ENCODE data around the gene FLT3LG. TPM values are rescaled to one million over a fixed set of nuclear protein-coding genes. Genes with fewer than 3 reads are reported as not detected.

FLT3LG gene
- total and polyA plus RNA-seq, 9 of the 15 experiments (the other 6 are each of a cell fraction or from before 2014, with no cell fraction given) = 0.31 to 6.4 (median 1.1) TPM

DNA sequence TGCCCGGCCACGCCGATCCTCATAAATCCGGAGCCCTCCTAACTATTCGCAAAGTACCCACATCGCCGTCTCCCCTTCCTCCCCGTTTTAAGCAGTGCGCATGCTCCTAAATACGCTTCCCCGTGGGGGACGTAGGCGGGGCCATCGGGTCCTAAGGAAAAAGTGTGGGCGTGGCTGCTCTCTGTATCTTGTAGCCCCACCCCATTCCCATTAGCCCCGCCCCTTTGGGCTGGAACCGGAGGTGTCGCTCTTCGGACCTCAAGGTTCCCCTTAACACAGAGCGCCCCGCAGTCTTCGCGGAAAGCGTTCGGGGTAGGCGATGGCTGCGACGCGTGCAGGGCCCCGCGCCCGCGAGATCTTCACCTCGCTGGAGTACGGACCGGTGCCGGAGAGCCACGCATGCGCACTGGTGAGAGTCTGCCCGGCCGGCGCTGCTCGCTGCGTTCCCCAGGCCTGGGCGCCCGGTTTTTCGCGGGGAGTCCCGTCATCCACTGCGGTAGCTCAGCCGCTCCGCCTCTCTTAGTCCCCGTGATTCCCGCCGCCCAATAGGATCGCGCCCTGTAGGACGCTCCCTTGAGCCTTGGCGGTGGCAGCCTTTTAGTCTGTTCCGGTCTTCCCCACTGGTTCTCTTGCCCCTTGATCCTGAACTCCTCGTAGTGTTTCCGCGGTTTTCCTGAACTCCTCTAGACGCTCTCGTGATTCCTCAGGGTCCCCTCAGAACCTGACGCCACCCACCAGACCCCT is 20.8 kb upstream of the FLT3LG start, which contains the start of gene ALDH16A1 (continued):
- TF ChIP-seq TARDBP (IDR thresholded peaks at IDR 0.05) = 0 out of 2 replicates have a peak, but pooled peaks have one; percentile 63
- no peak for TF ChIP-seq TSC22D4 (tag; IDR thresholded peaks at IDR 0.05)
- no peak for TF ChIP-seq RUNX1 (IDR thresholded peaks at IDR 0.05; ENCODE audit: low read depth)
- TF ChIP-seq MYNN (IDR thresholded peaks at IDR 0.05) = no peak
- no peak for TF ChIP-seq MYNN (CRISPR knock-in tag; IDR thresholded peaks at IDR 0.05)
- TF ChIP-seq ZNF699 (CRISPR knock-in tag; IDR thresholded peaks at IDR 0.05; ENCODE audit: insufficient replicate concordance) = no peak
- no peak for TF ChIP-seq SMAD2 (IDR thresholded peaks at IDR 0.05; ENCODE audit: low read depth, low read length)
- no peak for TF ChIP-seq RBM15 (IDR thresholded peaks at IDR 0.05; ENCODE audit: insufficient read depth, low read length)
- no peak for TF ChIP-seq ZNF224 (CRISPR knock-in tag; IDR thresholded peaks at IDR 0.05)
- no peak for TF ChIP-seq BRF1 (IDR thresholded peaks at IDR 0.05; ENCODE audit: borderline replicate concordance, extremely low read depth, insufficient read length)
- TF ChIP-seq FIP1L1 (IDR thresholded peaks at IDR 0.05; ENCODE audit: low read depth, low read length, poor library complexity, severe bottlenecking) = peak; percentile 54
- no peak for TF ChIP-seq MAFG (tag; conservative IDR thresholded peaks at IDR 0.05)
- TF ChIP-seq, protein P1, sequence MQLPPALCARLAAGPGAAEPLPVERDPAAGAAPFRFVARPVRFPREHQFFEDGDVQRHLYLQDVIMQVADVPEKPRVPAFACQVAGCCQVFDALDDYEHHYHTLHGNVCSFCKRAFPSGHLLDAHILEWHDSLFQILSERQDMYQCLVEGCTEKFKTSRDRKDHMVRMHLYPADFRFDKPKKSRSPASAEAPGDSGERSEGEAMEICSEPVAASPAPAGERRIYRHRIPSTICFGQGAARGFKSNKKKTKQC (CRISPR knock-in tag; IDR thresholded peaks at IDR 0.05) = peak; percentile 75; the same call in 1 of the 2 replicates
- TF ChIP-seq, protein P2, sequence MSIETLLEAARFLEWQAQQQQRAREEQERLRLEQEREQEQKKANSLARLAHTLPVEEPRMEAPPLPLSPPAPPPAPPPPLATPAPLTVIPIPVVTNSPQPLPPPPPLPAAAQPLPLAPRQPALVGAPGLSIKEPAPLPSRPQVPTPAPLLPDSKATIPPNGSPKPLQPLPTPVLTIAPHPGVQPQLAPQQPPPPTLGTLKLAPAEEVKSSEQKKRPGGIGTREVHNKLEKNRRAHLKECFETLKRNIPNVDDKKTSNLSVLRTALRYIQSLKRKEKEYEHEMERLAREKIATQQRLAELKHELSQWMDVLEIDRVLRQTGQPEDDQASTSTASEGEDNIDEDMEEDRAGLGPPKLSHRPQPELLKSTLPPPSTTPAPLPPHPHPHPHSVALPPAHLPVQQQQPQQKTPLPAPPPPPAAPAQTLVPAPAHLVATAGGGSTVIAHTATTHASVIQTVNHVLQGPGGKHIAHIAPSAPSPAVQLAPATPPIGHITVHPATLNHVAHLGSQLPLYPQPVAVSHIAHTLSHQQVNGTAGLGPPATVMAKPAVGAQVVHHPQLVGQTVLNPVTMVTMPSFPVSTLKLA (conservative IDR thresholded peaks at IDR 0.05) = peak in 1 of 2 experiments; percentile 74; a peak in 3 of 4 replicates
- no peak for TF ChIP-seq TCF15 (CRISPR knock-in tag; IDR thresholded peaks at IDR 0.05)
- TF ChIP-seq ZKSCAN8 (CRISPR knock-in tag; IDR thresholded peaks at IDR 0.05) = no peak
- no peak for TF ChIP-seq PRPF4 (IDR thresholded peaks at IDR 0.05; ENCODE audit: insufficient read depth, low read depth, low read length, poor library complexity, severe bottlenecking)
- no peak for TF ChIP-seq ZNF408 (CRISPR knock-in tag; IDR thresholded peaks at IDR 0.05; ENCODE audit: low read depth)
- no peak for TF ChIP-seq ZNF75A (CRISPR knock-in tag; IDR thresholded peaks at IDR 0.05)
- no peak for TF ChIP-seq ZNF592 (IDR thresholded peaks at IDR 0.05)
- TF ChIP-seq SIN3A (IDR thresholded peaks at IDR 0.05; ENCODE audit: borderline replicate concordance in 2 of 2, control insufficient read depth in 1 of 2, low read depth in 2 of 2, low read length in 2 of 2) = peak in 1 of 2 experiments; percentile 45; a peak in 1 of 4 replicates
- no peak for TF ChIP-seq TBL1XR1 (IDR thresholded peaks at IDR 0.05; ENCODE audit: low read length in 2 of 2)
